Measurements from ENCODE around the gene GLOD4.

GRCh38 chr17:751269-752001, 30.6 kb downstream of the GLOD4 start:
- TF ChIP-seq EZH2phosphoT487 (IDR thresholded peaks at IDR 0.05; ENCODE audit: low read length) = no peak
- TF ChIP-seq, protein P1, sequence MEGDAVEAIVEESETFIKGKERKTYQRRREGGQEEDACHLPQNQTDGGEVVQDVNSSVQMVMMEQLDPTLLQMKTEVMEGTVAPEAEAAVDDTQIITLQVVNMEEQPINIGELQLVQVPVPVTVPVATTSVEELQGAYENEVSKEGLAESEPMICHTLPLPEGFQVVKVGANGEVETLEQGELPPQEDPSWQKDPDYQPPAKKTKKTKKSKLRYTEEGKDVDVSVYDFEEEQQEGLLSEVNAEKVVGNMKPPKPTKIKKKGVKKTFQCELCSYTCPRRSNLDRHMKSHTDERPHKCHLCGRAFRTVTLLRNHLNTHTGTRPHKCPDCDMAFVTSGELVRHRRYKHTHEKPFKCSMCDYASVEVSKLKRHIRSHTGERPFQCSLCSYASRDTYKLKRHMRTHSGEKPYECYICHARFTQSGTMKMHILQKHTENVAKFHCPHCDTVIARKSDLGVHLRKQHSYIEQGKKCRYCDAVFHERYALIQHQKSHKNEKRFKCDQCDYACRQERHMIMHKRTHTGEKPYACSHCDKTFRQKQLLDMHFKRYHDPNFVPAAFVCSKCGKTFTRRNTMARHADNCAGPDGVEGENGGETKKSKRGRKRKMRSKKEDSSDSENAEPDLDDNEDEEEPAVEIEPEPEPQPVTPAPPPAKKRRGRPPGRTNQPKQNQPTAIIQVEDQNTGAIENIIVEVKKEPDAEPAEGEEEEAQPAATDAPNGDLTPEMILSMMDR (IDR thresholded peaks at IDR 0.05; ENCODE audit: low read length) = no peak
- no peak for TF ChIP-seq EZH2 (optimal IDR thresholded peaks at IDR 0.05; ENCODE audit: low read depth, low read length)
